T-helper 17 cell (primary cell): ENCODE measurements around the gene ACBD4. TPM values are rescaled to one million over a fixed set of nuclear protein-coding genes. Genes with fewer than 3 reads are reported as not detected.

Experiments used
- ATAC-seq: fragments of 150-1000 bp; cut with Tn5 transposase; 2 replicates; pipeline ENCODE4 v1.10.0; 2021; ENCODE audit warnings: mild to moderate bottlenecking, moderate library complexity
- DNase-seq, 3 donors: peaks; one replicate each; pipeline versions ENCODE4 v3.0.0 to v3.0.0-alpha.2; 2020 to 2021
- H3K9me3 ChIP-seq: one replicate; pipeline ENCODE4 v1.7.0; 2013; ENCODE audit warnings: low read length, mild to moderate bottlenecking; ENCODE audit not compliant: control insufficient read depth, poor library complexity, severe bottlenecking
- H3K27ac Mint-ChIP-seq: one replicate; pipeline ENCODE4 v1.8.0; 2022; ENCODE audit warnings: mild to moderate bottlenecking, moderate library complexity, mixed read lengths
- H3K27me3 Mint-ChIP-seq: one replicate; pipeline ENCODE4 v1.8.0; 2022; ENCODE audit warnings: mixed read lengths
- H3K36me3 Mint-ChIP-seq: one replicate; pipeline ENCODE4 v1.8.0; 2022; ENCODE audit warnings: low read depth, mixed read lengths
- H3K4me1 Mint-ChIP-seq: one replicate; pipeline ENCODE4 v1.8.0; 2022; ENCODE audit warnings: mild to moderate bottlenecking, mixed read lengths
- H3K4me3 Mint-ChIP-seq: one replicate; pipeline ENCODE4 v1.8.0; 2022; ENCODE audit warnings: mild to moderate bottlenecking, moderate library complexity, mixed read lengths
- total RNA-seq, 4 donors: library from RNA in 2 of 4; stranded (reverse) in 2 of 4; gene quantifications; one replicate each; pipeline ENCODE4 v1.2.3 and lab custom pipeline; 2022 to 2026

ACBD4 gene
- total RNA-seq (10 to 100 TPM; 13.6 to 18.9 TPM), total RNA-seq (lab: John Stamatoyannopoulos, UW) (17.3 to 21.5 reads per million in 2 donors)

- Mint-ChIP-seq H3K27me3 (no peaks in the 10 kb centered on the region), H3K36me3 (no peaks in the 10 kb centered on the region), H3K27ac (peak within 1 kb of the TSS; percentile 80), H3K4me3 (peak within 1 kb of the TSS; percentile 87), H3K4me1 (peaks cover 13% of the 10 kb centered on the region)
- ATAC-seq (peak; percentile 89), DNase-seq (peak; percentile 93 to 100 (median 94))
- H3K9me3 ChIP-seq = no peaks in the 10 kb centered on the region
Observed at GRCh38 chr17:45135192-45135977, at the start of gene ACBD4. Gene ACBD4 (plus strand): TSS chr17:45135687. CDS start chr17:45136145, 458 bp downstream.

- Mint-ChIP-seq H3K36me3 (peaks cover 3% of the 10 kb centered on the region), H3K27ac (no peak overlapping the region)
Observed at GRCh38 chr17:45086391-45086790, 49.1 kb upstream of the ACBD4 start.

GRCh38 chr17:45086865-45087503 lies 48.5 kb upstream of the ACBD4 start:
- Mint-ChIP-seq H3K36me3 (peaks cover 3% of the 10 kb centered on the region), H3K27ac (no peak overlapping the region), H3K4me1 (peaks cover 3% of the 10 kb centered on the region), H3K4me3 (no peak overlapping the region), H3K27me3 (no peaks in the 10 kb centered on the region)
- ATAC-seq = no peak
- no peak for DNase-seq
- no peaks in the 10 kb centered on the region for H3K9me3 ChIP-seq

More at GRCh38 chr17:45086391-45086790, 49.1 kb upstream of the ACBD4 start:
- Mint-ChIP-seq H3K27me3 (no peaks in the 10 kb centered on the region), H3K4me3 (no peak overlapping the region), H3K4me1 (peaks cover 4% of the 10 kb centered on the region)
- DNase-seq = no peak
- ATAC-seq = no peak
- H3K9me3 ChIP-seq = no peaks in the 10 kb centered on the region

GRCh38 chr17:45087504-45087975 lies 47.9 kb upstream of the ACBD4 start:
- Mint-ChIP-seq H3K4me3 (no peak overlapping the region), H3K27me3 (no peaks in the 10 kb centered on the region), H3K36me3 (peaks cover 3% of the 10 kb centered on the region), H3K27ac (no peak overlapping the region), H3K4me1 (peaks cover 3% of the 10 kb centered on the region)
- DNase-seq (no peak), ATAC-seq (no peak)
- no peaks in the 10 kb centered on the region for H3K9me3 ChIP-seq

- ATAC-seq = no peak
- no peaks in the 10 kb centered on the region for H3K27me3 Mint-ChIP-seq
- peaks cover 3% of the 10 kb centered on the region for H3K36me3 Mint-ChIP-seq
- no peaks in the 10 kb centered on the region for H3K9me3 ChIP-seq
- H3K4me3 Mint-ChIP-seq = no peak overlapping the region
- DNase-seq = no peak
- peaks cover 3% of the 10 kb centered on the region for H3K4me1 Mint-ChIP-seq
- no peak overlapping the region for H3K27ac Mint-ChIP-seq
Observed at GRCh38 chr17:45087978-45088377, 47.5 kb upstream of the ACBD4 start.

- Mint-ChIP-seq H3K4me1 (peaks cover 3% of the 10 kb centered on the region), H3K27ac (no peak overlapping the region)
Observed at GRCh38 chr17:45088741-45089140, 46.7 kb upstream of the ACBD4 start.

GRCh38 chr17:45090711-45091110 lies 44.8 kb upstream of the ACBD4 start:
- no peak for DNase-seq
- peaks cover 3% of the 10 kb centered on the region for H3K4me1 Mint-ChIP-seq
- peaks cover 3% of the 10 kb centered on the region for H3K36me3 Mint-ChIP-seq
- no peaks in the 10 kb centered on the region for H3K27me3 Mint-ChIP-seq
- no peak overlapping the region for H3K4me3 Mint-ChIP-seq
- no peak for ATAC-seq
- H3K27ac Mint-ChIP-seq = no peak overlapping the region
- no peaks in the 10 kb centered on the region for H3K9me3 ChIP-seq

More at GRCh38 chr17:45088741-45089140, 46.7 kb upstream of the ACBD4 start:
- DNase-seq (no peak), ATAC-seq (no peak)
- peaks cover 3% of the 10 kb centered on the region for H3K36me3 Mint-ChIP-seq
- no peaks in the 10 kb centered on the region for H3K27me3 Mint-ChIP-seq
- no peaks in the 10 kb centered on the region for H3K9me3 ChIP-seq
- H3K4me3 Mint-ChIP-seq = no peak overlapping the region

GRCh38 chr17:45091778-45092425 lies 43.6 kb upstream of the ACBD4 start:
- DNase-seq = no peak
- no peaks in the 10 kb centered on the region for H3K27me3 Mint-ChIP-seq
- no peaks in the 10 kb centered on the region for H3K9me3 ChIP-seq
- H3K27ac Mint-ChIP-seq = peak overlapping the region; percentile 32
- peaks cover 6% of the 10 kb centered on the region for H3K36me3 Mint-ChIP-seq
- ATAC-seq = no peak
- H3K4me1 Mint-ChIP-seq = peaks cover 5% of the 10 kb centered on the region
- no peak overlapping the region for H3K4me3 Mint-ChIP-seq

GRCh38 chr17:45092911-45093430 lies 42.5 kb upstream of the ACBD4 start:
- Mint-ChIP-seq H3K4me3 (no peak overlapping the region), H3K27me3 (no peaks in the 10 kb centered on the region), H3K4me1 (peaks cover 5% of the 10 kb centered on the region), H3K36me3 (peaks cover 6% of the 10 kb centered on the region), H3K27ac (peak overlapping the region; percentile 32)
- H3K9me3 ChIP-seq = no peaks in the 10 kb centered on the region
- DNase-seq (no peak), ATAC-seq (no peak)

- H3K9me3 ChIP-seq = no peaks in the 10 kb centered on the region
- ATAC-seq (no peak), DNase-seq (no peak)
- no peak overlapping the region for H3K4me3 Mint-ChIP-seq
- peaks cover 8% of the 10 kb centered on the region for H3K36me3 Mint-ChIP-seq
- no peak overlapping the region for H3K27ac Mint-ChIP-seq
- no peaks in the 10 kb centered on the region for H3K27me3 Mint-ChIP-seq
- peaks cover 5% of the 10 kb centered on the region for H3K4me1 Mint-ChIP-seq
Observed at GRCh38 chr17:45093444-45094110, 41.9 kb upstream of the ACBD4 start.

- H3K9me3 ChIP-seq = no peaks in the 10 kb centered on the region
- Mint-ChIP-seq H3K4me1 (peaks cover 4% of the 10 kb centered on the region), H3K27ac (no peak overlapping the region), H3K36me3 (peaks cover 6% of the 10 kb centered on the region), H3K4me3 (no peak overlapping the region), H3K27me3 (no peaks in the 10 kb centered on the region)
- no peak for ATAC-seq
- no peak for DNase-seq
Observed at GRCh38 chr17:45096141-45096540, 39.3 kb upstream of the ACBD4 start.

- Mint-ChIP-seq H3K4me3 (no peak overlapping the region), H3K27me3 (no peaks in the 10 kb centered on the region), H3K36me3 (peaks cover 6% of the 10 kb centered on the region), H3K4me1 (peaks cover 2% of the 10 kb centered on the region), H3K27ac (no peak overlapping the region)
- no peaks in the 10 kb centered on the region for H3K9me3 ChIP-seq
- DNase-seq (no peak), ATAC-seq (no peak)
Observed at GRCh38 chr17:45096926-45097325, 38.6 kb upstream of the ACBD4 start.
